Natural killer cell (primary cell): Measurements from ENCODE around the gene TRAF7. TPM values are rescaled to one million over a fixed set of nuclear protein-coding genes. Genes with fewer than 3 reads are reported as not detected.
"Not testable (repeated sequence)": the region's sequence is repeated elsewhere in the genome, so short reads cannot be mapped to it uniquely, and the experiment has no call there.

Experiments used
- ATAC-seq, 3 donors: fragments of 150-1000 bp in 2 of 3; fragments of 200-7000 bp in 1 of 3; cut with Tn5 transposase; 1 replicate in 1 of 3; 2 replicates in 2 of 3; pipeline ENCODE4 v1.10.0; 2021; ENCODE audit warnings: mild to moderate bottlenecking in 2 of 3, moderate library complexity in 2 of 3
- DNase-seq, 2 donors: peaks; one replicate each; pipeline versions ENCODE4 v3.0.0 to v3.0.0-alpha.2; 2013 to 2021; ENCODE audit warnings: mixed read lengths in 1 of 2
- H3K27ac ChIP-seq: one replicate; pipeline ENCODE4 v1.5.1; 2013; ENCODE audit warnings: mild to moderate bottlenecking, low read length
- H3K27me3 ChIP-seq: one replicate; pipeline ENCODE4 v1.6.1; 2013; ENCODE audit warnings: low read length; ENCODE audit not compliant: control insufficient read depth, insufficient read depth
- H3K36me3 ChIP-seq: one replicate; pipeline ENCODE4 v1.6.1; 2013; ENCODE audit warnings: low read length; ENCODE audit not compliant: control insufficient read depth, insufficient read depth
- H3K4me1 ChIP-seq: one replicate; pipeline ENCODE4 v1.6.1; 2013; ENCODE audit warnings: low read length; ENCODE audit not compliant: control insufficient read depth, insufficient read depth
- H3K4me3 ChIP-seq: one replicate; pipeline ENCODE4 v1.5.1; 2013; ENCODE audit warnings: low read length
- H3K9me3 ChIP-seq: one replicate; pipeline ENCODE4 v1.6.1; 2013; ENCODE audit warnings: low read length; ENCODE audit not compliant: control insufficient read depth, insufficient read depth
- H3K27ac Mint-ChIP-seq, 2 donors: one replicate each; pipeline ENCODE4 v1.8.0; 2022; ENCODE audit warnings: mild to moderate bottlenecking in 2 of 2, mixed read lengths in 2 of 2, moderate library complexity in 1 of 2
- H3K27me3 Mint-ChIP-seq, 2 donors: one replicate each; pipeline ENCODE4 v1.8.0; 2022; ENCODE audit warnings: low read depth in 2 of 2, mixed read lengths in 2 of 2
- H3K36me3 Mint-ChIP-seq: one replicate; pipeline ENCODE4 v1.8.0; 2022; ENCODE audit warnings: mixed read lengths
- H3K4me1 Mint-ChIP-seq, 2 donors: one replicate each; pipeline ENCODE4 v1.8.0; 2022; ENCODE audit warnings: mixed read lengths in 2 of 2
- H3K4me3 Mint-ChIP-seq: one replicate; pipeline ENCODE4 v1.8.0; 2022; ENCODE audit warnings: mild to moderate bottlenecking, moderate library complexity, mixed read lengths
- H3K9me3 Mint-ChIP-seq, 2 donors: one replicate each; pipeline ENCODE4 v1.8.0; 2022; ENCODE audit warnings: mixed read lengths in 2 of 2
- WGBS: methylation state at CpG from one replicate; pipeline ENCODE4 v1.1.7; 2013; ENCODE audit warnings: missing lambda C conversion rate; ENCODE audit not compliant: insufficient coverage; 5-methylcytosine and 5-hydroxymethylcytosine counted together
- intact Hi-C: fragments of 100-400 bp; cut with micrococcal nuclease; formaldehyde crosslinking; loops from one replicate; pipeline ENCODE4 v1.14.2; 2022
- total RNA-seq, 4 donors: library from RNA; stranded (reverse); fragments of 120-200 nt in 1 of 4; gene quantifications; one replicate each; pipeline versions ENCODE4 v1.2.3 to v1.2.4, GENCODE V29; 2013 to 2022
- TF ChIP-seq, protein P1 (sequence below): fragments of 200-600 bp; IDR thresholded peaks from one replicate; pipeline ENCODE4 v1.8.0; 2022; ENCODE audit warnings: antibody characterized with exemption

The TRAF7 gene
- total RNA-seq, 3 donors from 2014 or later (not counting 1 experiment from before 2014, with no cell fraction given): 29.3 to 39.1 (median 37.3) TPM

DNA sequence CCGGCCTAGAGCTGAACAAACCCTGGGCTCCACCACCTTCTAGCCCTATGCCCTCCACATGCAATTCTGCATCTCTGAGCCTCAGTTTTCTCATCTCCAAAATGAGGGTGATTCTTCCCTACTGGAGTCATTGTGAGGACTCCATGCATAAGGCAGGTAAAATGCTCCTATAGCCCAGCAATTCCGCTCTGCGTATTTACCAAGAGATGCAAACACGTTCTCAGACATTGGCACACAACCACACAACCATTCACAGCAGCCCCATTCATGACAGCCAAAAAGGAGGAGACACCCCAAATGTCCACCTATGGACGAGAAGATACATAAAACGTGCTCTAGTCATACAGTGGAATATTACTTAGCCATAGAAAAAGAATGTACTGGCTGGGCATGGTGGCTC is 44.7 kb downstream of the TRAF7 start:
- 89% methylated on average over 6 of the region's 6 CpGs for WGBS
- peaks cover 6 to 13% of the 10 kb centered on the region in 2 donors for H3K4me1 Mint-ChIP-seq
- ATAC-seq (no peak), DNase-seq (no peak)
- peaks cover 11 to 22% of the 10 kb centered on the region in 2 donors for H3K27me3 Mint-ChIP-seq
- H3K9me3 ChIP-seq: no peaks in the 10 kb centered on the region
- intact Hi-C loops: no loop called here
- H3K27me3 ChIP-seq: peaks cover 25% of the 10 kb centered on the region
- H3K4me3 ChIP-seq: no peak overlapping the region
- H3K27ac Mint-ChIP-seq: no peak overlapping the region
- H3K4me3 Mint-ChIP-seq: no peak overlapping the region
- H3K27ac ChIP-seq: no peak overlapping the region
- TF ChIP-seq, protein P1, sequence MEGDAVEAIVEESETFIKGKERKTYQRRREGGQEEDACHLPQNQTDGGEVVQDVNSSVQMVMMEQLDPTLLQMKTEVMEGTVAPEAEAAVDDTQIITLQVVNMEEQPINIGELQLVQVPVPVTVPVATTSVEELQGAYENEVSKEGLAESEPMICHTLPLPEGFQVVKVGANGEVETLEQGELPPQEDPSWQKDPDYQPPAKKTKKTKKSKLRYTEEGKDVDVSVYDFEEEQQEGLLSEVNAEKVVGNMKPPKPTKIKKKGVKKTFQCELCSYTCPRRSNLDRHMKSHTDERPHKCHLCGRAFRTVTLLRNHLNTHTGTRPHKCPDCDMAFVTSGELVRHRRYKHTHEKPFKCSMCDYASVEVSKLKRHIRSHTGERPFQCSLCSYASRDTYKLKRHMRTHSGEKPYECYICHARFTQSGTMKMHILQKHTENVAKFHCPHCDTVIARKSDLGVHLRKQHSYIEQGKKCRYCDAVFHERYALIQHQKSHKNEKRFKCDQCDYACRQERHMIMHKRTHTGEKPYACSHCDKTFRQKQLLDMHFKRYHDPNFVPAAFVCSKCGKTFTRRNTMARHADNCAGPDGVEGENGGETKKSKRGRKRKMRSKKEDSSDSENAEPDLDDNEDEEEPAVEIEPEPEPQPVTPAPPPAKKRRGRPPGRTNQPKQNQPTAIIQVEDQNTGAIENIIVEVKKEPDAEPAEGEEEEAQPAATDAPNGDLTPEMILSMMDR: no peak
- H3K9me3 Mint-ChIP-seq: no peaks in the 10 kb centered on the region
- H3K36me3 ChIP-seq: no peaks in the 10 kb centered on the region
- peaks cover 17% of the 10 kb centered on the region for H3K4me1 ChIP-seq
- H3K36me3 Mint-ChIP-seq: no peaks in the 10 kb centered on the region

DNA sequence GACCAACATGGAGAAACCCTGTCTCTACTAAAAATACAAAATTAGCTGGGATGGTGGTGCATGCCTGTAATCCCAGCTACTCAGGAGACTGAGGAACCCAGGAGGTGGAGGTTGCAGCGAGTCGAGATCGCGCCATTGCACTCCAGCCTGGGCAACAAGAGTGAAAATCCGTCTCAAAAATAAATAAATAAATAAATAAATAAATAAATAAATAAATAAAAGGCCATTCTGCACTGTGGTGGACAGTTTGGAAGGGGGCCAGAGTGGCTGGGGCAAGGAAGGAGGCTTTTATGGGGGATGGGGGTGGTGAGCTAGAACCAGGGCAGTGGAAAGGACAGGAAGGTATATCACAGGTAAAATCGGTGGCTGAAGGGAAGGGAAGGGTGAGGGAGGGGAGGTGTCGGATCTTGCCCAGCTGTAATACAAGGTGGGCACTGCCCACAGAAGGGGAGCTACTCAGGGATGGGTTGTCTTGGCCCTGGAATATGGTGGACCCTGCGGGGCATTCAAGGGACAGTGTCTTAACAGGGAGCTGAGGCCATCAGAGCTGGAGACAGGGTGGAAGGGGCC is 47.6 kb downstream of the TRAF7 start:
- DNase-seq, H3K9me3 ChIP-seq, H3K27me3 ChIP-seq, intact Hi-C loops, H3K36me3 Mint-ChIP-seq, H3K4me3 ChIP-seq, H3K27ac ChIP-seq, ATAC-seq, H3K9me3 Mint-ChIP-seq: not testable (repeated sequence)
- 92% methylated on average over 3 of the region's 8 CpGs for WGBS
- peak overlapping the region; percentile 82 for H3K4me3 Mint-ChIP-seq
- peak overlapping the region in 1 of 2 donors; percentile 80 for H3K27ac Mint-ChIP-seq
- H3K27me3 Mint-ChIP-seq: peaks cover 8 to 10% of the 10 kb centered on the region in 2 donors
- Histone ChIP-seq H3K36me3 (peaks cover 12% of the 10 kb centered on the region), H3K4me1 (peaks cover 19% of the 10 kb centered on the region)
- H3K4me1 Mint-ChIP-seq: peaks cover 19 to 28% of the 10 kb centered on the region in 2 donors

DNA sequence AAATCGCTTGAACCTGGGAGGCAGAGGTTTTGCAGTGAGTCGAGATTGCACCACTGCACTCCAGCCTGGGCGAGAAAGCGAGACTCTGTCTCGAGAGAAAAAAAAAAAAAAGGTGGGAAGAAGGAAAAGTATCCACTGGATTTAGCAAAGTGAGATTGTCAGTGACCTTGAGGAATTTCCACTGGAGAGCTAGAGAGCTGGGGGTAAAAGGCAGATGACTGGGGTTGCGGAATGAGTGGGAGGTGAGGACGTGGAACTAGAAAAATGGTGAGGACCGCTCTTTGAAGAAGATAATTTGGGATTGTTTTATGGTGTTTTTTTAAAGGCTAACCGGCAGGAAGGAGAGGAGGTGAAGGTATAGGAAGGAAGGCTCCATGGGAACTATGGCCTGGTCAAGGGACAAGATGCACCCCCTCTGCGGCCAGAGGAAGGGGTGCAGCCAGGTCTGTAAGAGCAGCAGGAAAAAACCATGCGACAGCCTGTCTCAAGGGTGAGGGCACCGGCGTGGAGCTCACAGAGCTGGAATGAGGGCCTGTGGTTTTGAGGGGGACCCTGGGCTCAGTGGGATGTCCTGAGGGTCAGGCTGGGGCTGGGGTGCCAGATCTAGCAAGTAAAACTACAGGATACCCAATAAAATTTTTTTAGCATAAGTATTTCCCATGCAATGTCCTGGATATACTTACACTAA is 49.0 kb downstream of the TRAF7 start:
- H3K9me3 ChIP-seq: no peaks in the 10 kb centered on the region
- 87% methylated on average over 13 of the region's 13 CpGs for whole genome bisulfite sequencing
- no peaks in the 10 kb centered on the region for H3K27me3 ChIP-seq
- DNase-seq (no peak), ATAC-seq (no peak)
- Mint-ChIP-seq H3K9me3 (no peaks in the 10 kb centered on the region), H3K4me3 (peak overlapping the region; percentile 82), H3K36me3 (no peaks in the 10 kb centered on the region), H3K27ac (peak overlapping the region; percentile 80 to 88), H3K27me3 (peaks cover 0 to 9% of the 10 kb centered on the region in 2 donors), H3K4me1 (peaks cover 19 to 28% of the 10 kb centered on the region in 2 donors)
- peaks cover 19% of the 10 kb centered on the region for H3K4me1 ChIP-seq
- TF ChIP-seq, protein P1: no peak
- intact Hi-C loops: no loop called here
- peak overlapping the region; percentile 88 for H3K4me3 ChIP-seq
- peak overlapping the region; percentile 95 for H3K27ac ChIP-seq
- H3K36me3 ChIP-seq: peaks cover 26% of the 10 kb centered on the region

DNA sequence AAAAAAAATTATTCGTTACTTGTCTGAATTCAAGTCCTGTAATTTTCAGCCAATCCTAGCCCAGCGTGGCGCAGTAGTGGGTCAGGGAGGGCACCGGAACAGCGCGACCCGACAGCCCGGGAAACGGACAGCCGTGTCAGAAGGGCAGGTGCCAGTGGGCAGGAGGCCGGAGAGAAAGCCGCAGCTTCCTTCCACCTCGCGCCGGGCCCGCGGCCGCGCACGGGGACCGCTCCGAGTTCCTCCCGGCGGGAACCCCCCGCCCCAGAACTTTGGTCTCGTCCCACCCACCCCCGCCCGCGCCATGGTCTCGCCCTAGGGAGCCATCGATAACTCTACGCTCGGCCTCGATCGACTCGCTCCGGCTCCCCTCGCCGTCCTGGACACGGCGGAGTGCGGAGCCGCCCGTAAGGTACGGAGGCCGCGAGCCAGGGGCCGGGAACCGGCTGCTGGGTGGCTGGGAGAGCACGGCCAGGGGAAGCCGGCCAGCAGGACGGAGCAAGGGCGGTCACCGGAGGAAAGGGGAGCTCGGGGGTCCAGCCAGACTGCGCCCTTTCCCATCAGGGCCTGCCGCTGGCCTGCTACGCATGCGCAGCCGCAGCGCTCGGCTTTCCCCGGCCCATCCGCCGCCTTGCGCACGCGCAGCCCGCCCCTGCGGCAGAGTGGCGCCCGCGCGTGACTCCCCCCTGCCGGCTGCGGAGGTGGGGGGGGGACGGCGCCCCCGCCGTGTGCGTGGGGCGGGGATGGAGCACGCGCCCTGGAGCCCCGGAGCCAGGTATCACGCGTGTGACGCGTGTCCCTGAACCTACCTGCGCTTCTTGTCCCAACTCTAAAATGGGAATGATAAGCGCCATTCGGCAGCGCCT is 49.8 kb downstream of the TRAF7 start, which contains the start of gene MLST8:
MLST8 (plus strand) TSS at position 351 of the 863 bp plus-strand sequence. CDS start 632 bp downstream, outside the sequence.
- H3K27ac Mint-ChIP-seq: peak within 1 kb of the TSS; percentile 80 to 88
- peak within 1 kb of the TSS; percentile 88 for H3K4me3 ChIP-seq
- intact Hi-C loops: no loop called here

More for the DNA sequence above, 49.8 kb downstream of the TRAF7 start, which contains the start of gene MLST8:
- peaks cover 19% of the 10 kb centered on the region for H3K4me1 ChIP-seq
- under 1% methylated on average over 93 of the region's 93 CpGs for WGBS
- H3K27me3 ChIP-seq: no peaks in the 10 kb centered on the region
- H3K27me3 Mint-ChIP-seq: peaks cover 0 to 4% of the 10 kb centered on the region in 2 donors
- TF ChIP-seq, protein P1: peak; percentile 16
- H3K36me3 Mint-ChIP-seq: no peaks in the 10 kb centered on the region
- H3K4me3 Mint-ChIP-seq: peak within 1 kb of the TSS; percentile 91
- peaks cover 19 to 28% of the 10 kb centered on the region in 2 donors for H3K4me1 Mint-ChIP-seq
- H3K9me3 Mint-ChIP-seq: no peaks in the 10 kb centered on the region
- ATAC-seq (peak; percentile 88 to 97 (median 93)), DNase-seq (peak; percentile 94 to 98)
- peak within 1 kb of the TSS; percentile 95 for H3K27ac ChIP-seq
- H3K9me3 ChIP-seq: no peaks in the 10 kb centered on the region
- H3K36me3 ChIP-seq: peaks cover 26% of the 10 kb centered on the region
